Measurements from ENCODE around the gene BAHCC1. TPM values are rescaled to one million over a fixed set of nuclear protein-coding genes. Genes with fewer than 3 reads are reported as not detected.
"Not testable (repeated sequence)": the region's sequence is repeated elsewhere in the genome, so short reads cannot be mapped to it uniquely, and the experiment has no call there.

BAHCC1 gene
- total RNA-seq = under 1 TPM; 0.87 to 0.91 TPM

DNA sequence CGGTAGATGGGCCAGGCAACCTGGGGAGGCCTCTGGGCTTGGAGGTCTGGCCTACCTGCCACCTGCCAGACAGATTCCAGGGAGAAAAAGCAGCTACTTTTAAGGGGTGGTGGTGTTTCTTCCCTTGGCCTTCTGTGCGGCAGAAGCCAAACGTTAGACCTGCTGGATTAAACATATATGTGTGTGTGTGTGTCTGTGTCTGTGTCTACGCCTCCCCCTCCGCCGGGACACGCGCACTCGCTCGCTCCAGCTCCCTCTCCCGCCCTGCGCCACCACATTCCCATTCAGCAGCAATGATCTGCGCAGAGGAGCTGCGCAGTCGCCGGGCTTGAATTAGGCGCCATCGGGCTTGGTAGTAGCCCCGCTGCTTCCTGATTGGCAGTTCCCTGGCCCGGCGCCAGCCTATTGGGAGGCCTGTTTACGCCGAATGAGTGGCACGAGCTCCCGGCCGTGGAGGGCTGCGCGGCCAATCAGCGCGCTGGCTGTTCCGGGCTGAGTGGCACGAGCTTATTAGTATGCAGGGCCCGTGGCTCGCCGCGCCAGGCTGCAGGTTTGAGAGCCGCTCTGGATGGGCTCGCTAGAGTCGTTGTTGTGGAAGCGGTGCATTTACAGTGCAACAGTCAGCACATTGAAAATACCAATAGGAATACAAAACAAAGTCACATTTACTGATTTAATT, at the start of gene BAHCC1:
Gene BAHCC1 (plus strand): TSS at position 537 of the 679 bp plus-strand sequence. CDS start 4,283 bp downstream, outside the sequence.
- peak; percentile 59 for ATAC-seq
- peaks cover 9% of the 10 kb centered on the region for H3K36me3 Mint-ChIP-seq (ENCODE audit: low read depth)
- no peaks in the 10 kb centered on the region for H3K9me3 Mint-ChIP-seq (ENCODE audit: insufficient read depth)
- peak within 1 kb of the TSS; percentile 42 for H3K4me3 Mint-ChIP-seq
- no peak within 1 kb of the TSS for H3K27ac Mint-ChIP-seq
- DNase-seq = peak; percentile 69
- POLR2A ChIA-PET = no interaction called here
- H3K4me1 Mint-ChIP-seq (ENCODE audit: low read depth) = peaks cover 21% of the 10 kb centered on the region
- H3K27me3 Mint-ChIP-seq (ENCODE audit: low read depth) = peaks cover 51% of the 10 kb centered on the region
- CTCF ChIA-PET = interaction anchor here (1.3 to 1.5 kb wide), 2 partner anchors 90 to 142 kb away, joined by 4 to 5 read pairs; no protein-coding TSS in a partner anchor

DNA sequence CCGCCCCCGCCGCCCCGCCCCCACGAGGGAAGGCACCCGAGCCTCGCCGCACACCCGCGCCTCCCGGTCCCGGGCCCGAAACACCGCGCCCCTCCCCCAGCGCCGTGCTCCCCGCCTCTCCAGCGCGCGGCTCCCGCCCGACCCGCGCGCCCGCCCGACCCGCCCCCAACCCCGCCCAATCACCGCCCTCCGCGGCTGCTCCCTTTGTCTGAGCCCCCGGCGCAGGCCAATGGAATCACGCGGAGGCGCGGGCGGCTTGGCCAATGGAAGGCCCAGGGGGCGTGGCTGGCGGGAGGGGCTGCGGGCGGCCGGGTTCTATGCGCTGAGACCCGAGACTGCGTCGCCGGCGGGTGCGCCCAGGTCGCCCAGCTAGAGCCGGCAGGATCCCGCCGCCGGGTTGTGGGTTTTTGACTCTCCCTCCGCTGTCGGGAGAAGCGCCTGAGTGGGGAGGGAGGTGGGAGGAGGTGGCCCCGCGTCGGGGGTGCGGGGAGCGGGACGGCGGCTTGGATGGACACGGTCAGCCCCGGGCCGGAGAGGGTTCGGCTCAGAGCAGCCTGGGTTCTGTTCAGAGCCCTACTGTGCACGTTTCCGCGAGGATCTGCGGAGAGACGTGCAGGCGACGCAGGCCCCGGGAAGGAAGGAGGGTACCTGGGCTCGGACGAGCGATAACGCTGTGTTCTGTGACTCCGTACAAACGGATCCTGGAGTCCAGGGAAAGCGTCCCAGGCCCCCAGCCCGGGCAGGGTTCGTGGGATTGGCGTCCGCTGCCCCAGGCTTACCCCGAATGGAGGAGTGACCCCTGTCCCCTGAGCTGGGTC, 49.0 kb upstream of the BAHCC1 start:
- Mint-ChIP-seq H3K9me3 (ENCODE audit: insufficient read depth) (no peaks in the 10 kb centered on the region), H3K27ac (no peak overlapping the region), H3K4me1 (ENCODE audit: low read depth) (peaks cover 15% of the 10 kb centered on the region), H3K36me3 (ENCODE audit: low read depth) (peaks cover 3% of the 10 kb centered on the region), H3K27me3 (ENCODE audit: low read depth) (peaks cover 48% of the 10 kb centered on the region), H3K4me3 (peak overlapping the region; percentile 50)
- peak; percentile 95 for DNase-seq
- ATAC-seq = peak; percentile 86
- ChIA-PET CTCF (no interaction called here), POLR2A (interaction anchor here (0.6 kb wide), 1 partner anchor 94 kb away, joined by 3 read pairs; no protein-coding TSS in a partner anchor)

DNA sequence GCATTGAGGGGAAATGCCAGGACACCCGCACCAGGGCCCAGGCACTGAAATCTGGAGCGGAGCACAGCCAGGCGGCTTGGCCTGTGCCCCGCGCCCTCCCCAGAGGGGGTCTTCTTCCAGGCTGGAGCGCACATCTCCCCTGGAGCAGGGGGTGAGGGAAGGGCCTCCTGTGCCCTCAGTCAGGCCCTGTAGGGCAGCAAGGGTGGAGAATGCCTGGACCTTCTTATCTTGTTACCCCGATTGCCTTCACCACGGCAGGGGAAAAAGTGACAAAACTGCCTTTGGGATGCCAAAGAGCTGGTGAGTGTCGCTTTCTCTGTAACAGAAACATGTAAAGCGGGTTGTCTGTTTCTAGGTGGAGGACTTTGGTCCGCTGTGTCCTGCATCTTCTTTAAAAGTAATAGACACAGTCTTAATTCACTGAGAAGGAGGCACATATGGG, 48.3 kb upstream of the BAHCC1 start:
- H3K4me1 Mint-ChIP-seq (ENCODE audit: low read depth) = peaks cover 15% of the 10 kb centered on the region
- CTCF ChIA-PET = no interaction called here
- H3K27me3 Mint-ChIP-seq (ENCODE audit: low read depth) = peaks cover 46% of the 10 kb centered on the region
- H3K36me3 Mint-ChIP-seq (ENCODE audit: low read depth) = peaks cover 3% of the 10 kb centered on the region
- DNase-seq (no peak), ATAC-seq (no peak)
- no peak overlapping the region for H3K4me3 Mint-ChIP-seq
- H3K27ac Mint-ChIP-seq = no peak overlapping the region
- H3K9me3 Mint-ChIP-seq (ENCODE audit: insufficient read depth) = no peaks in the 10 kb centered on the region
- POLR2A ChIA-PET = no interaction called here

DNA sequence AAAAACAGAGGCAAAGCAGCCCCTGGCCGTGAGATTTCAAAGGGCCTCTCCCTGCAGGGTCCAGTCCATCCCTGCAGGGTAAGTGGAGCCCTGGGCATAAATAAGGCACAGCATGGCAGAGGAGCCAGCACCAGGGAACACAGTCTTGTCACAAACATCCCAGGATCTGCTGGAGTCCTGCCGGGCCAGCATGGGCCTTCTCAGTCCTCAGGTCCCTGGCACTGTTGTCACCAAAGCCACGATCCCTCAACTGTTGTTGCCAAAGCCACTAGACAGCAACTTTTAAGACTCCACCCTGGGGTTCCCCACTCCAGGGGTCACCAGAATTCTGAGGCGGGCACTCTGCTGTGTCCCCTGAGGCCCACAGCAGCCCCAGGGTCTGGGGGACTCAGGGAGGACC, 47.8 kb upstream of the BAHCC1 start:
- ChIA-PET CTCF (no interaction called here), POLR2A (no interaction called here)
- DNase-seq (no peak), ATAC-seq (no peak)
- H3K9me3 Mint-ChIP-seq (ENCODE audit: insufficient read depth) = no peaks in the 10 kb centered on the region
- H3K36me3 Mint-ChIP-seq (ENCODE audit: low read depth) = peaks cover 3% of the 10 kb centered on the region
- peaks cover 43% of the 10 kb centered on the region for H3K27me3 Mint-ChIP-seq (ENCODE audit: low read depth)
- H3K4me3 Mint-ChIP-seq = no peak overlapping the region
- no peak overlapping the region for H3K27ac Mint-ChIP-seq
- H3K4me1 Mint-ChIP-seq (ENCODE audit: low read depth) = peaks cover 15% of the 10 kb centered on the region

DNA sequence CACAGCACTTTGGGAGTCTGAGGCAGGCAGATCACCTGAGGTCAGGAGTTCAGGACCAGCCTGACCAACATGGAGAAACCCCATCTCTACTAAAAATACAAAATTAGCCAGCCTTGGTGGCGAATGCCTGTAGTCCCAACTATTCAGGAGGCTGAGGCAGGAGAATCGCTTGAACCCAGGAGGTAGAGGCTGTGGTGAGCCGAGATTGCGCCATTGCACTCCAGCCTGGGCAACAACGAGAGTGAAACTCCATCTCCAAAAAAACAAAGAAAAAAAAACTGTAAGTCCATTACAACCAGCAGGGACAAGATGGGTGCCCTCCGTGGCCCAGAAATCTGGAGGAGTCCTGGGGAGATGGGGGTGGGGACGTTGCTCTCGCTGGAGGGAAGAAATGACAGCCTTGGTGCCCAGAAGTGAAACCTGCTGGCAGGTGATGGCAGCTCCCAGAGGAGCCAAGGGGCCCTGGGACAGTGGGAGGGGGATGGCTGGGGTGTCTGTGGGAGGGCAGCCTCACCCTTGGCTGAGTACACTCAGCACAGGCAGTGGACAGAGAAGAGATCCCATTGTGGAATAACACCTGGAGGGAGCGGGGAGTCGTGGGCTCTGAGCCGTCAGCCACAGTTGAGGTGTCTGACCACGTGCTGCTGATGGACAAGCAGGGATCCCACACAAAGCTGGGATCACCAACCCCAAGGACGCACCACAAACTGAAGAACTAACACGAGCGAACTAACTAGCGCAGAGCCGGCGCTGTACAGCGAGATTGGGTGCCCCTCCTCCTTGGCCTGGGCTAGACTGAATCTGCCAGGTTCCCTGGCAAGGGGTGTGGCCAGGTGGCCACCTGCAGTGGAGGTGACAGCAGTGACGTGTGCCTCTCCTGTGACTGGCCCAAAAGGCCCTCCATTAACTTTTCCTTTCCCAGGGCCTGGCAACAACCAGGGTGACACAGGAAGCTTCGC, 46.9 kb upstream of the BAHCC1 start:
- DNase-seq = no peak
- no peak overlapping the region for H3K27ac Mint-ChIP-seq
- peaks cover 12% of the 10 kb centered on the region for H3K4me1 Mint-ChIP-seq (ENCODE audit: low read depth)
- CTCF ChIA-PET = no interaction called here
- POLR2A ChIA-PET = no interaction called here
- no peak for ATAC-seq
- H3K9me3 Mint-ChIP-seq (ENCODE audit: insufficient read depth) = no peaks in the 10 kb centered on the region
- peaks cover 38% of the 10 kb centered on the region for H3K27me3 Mint-ChIP-seq (ENCODE audit: low read depth)
- H3K4me3 Mint-ChIP-seq = no peak overlapping the region
- peaks cover 3% of the 10 kb centered on the region for H3K36me3 Mint-ChIP-seq (ENCODE audit: low read depth)

DNA sequence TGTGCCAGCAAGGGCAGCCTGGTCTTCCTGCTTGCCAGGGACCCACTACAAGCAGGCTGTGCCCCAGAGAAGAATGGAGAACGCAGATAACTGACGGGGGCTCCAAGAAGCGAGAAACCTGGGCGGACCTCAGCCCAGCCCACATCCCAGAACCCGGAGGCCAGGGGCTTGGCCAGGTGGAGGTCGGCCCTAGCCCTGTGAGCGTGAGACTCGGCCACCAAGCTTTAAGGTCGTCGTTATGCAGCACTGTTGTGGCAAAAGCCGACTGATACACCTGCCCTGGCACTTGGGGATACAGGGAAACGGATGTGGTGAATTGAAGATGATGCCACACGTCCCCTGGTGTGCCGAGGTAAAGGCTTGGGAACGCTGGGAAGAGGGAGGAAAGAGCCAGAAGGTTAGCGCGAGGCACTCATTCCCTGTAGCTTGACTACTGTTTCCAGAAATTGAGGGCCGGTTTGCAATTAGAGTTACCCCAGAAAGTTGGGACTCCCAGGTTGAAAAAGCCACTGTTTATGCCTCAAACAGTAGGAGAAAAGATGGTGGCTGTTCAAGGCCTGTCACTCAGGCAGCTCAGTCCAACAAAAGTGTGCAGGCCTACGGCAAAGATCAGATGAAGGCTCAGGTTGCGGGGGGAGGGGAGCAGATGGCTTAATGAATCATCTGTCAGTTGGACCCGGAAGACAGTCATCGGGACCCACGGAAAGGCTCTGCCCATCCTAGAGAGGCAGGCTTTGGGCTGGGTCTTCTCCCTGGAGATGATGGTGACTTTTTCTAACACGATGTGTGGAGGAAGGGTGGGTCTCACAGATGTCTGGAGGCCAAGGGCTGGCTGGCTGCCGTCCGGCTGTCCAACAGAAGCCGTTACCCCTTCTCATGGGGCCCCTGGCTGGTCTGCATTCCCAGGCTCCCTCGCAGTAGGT, 45.6 kb upstream of the BAHCC1 start:
- no peaks in the 10 kb centered on the region for H3K9me3 Mint-ChIP-seq (ENCODE audit: insufficient read depth)
- ChIA-PET CTCF (no interaction called here), POLR2A (no interaction called here)
- H3K4me3 Mint-ChIP-seq = no peak overlapping the region
- DNase-seq = no peak
- H3K36me3 Mint-ChIP-seq (ENCODE audit: low read depth) = no peaks in the 10 kb centered on the region
- peaks cover 3% of the 10 kb centered on the region for H3K4me1 Mint-ChIP-seq (ENCODE audit: low read depth)
- peaks cover 26% of the 10 kb centered on the region for H3K27me3 Mint-ChIP-seq (ENCODE audit: low read depth)
- H3K27ac Mint-ChIP-seq = no peak overlapping the region
- ATAC-seq = no peak

DNA sequence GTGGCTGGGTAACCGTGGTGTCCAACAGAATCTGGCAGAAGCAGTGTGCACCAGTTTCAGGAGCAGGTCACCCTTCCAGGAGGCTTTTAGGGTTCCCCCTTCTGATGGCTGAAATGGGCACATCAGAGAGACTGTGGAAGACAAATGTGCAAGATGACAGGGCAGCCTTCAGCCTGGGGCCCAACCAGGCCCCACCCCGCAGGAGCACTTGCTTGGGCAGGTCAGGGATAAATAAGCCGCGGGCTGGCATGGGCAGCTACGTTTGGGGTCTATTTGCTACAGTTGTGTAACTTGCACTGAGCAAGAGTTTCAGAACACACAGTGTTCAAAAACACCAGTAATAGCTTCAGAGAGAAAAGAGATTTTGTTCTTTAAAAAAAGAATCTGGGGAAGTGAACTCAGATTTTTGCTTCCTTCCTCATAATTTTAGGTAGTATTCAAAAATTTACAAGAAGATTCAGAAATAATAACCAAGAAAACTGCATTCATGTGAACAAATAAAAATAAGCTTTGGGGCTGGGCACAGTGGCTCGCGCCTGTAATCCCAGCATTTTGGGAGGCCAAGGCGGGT, 44.9 kb upstream of the BAHCC1 start:
- ATAC-seq (no peak), DNase-seq (no peak)
- ChIA-PET CTCF (no interaction called here), POLR2A (no interaction called here)
- no peak overlapping the region for H3K27ac Mint-ChIP-seq
- peaks cover 25% of the 10 kb centered on the region for H3K27me3 Mint-ChIP-seq (ENCODE audit: low read depth)
- no peak overlapping the region for H3K4me3 Mint-ChIP-seq
- no peaks in the 10 kb centered on the region for H3K36me3 Mint-ChIP-seq (ENCODE audit: low read depth)
- H3K9me3 Mint-ChIP-seq (ENCODE audit: insufficient read depth) = no peaks in the 10 kb centered on the region
- peaks cover 5% of the 10 kb centered on the region for H3K4me1 Mint-ChIP-seq (ENCODE audit: low read depth)

DNA sequence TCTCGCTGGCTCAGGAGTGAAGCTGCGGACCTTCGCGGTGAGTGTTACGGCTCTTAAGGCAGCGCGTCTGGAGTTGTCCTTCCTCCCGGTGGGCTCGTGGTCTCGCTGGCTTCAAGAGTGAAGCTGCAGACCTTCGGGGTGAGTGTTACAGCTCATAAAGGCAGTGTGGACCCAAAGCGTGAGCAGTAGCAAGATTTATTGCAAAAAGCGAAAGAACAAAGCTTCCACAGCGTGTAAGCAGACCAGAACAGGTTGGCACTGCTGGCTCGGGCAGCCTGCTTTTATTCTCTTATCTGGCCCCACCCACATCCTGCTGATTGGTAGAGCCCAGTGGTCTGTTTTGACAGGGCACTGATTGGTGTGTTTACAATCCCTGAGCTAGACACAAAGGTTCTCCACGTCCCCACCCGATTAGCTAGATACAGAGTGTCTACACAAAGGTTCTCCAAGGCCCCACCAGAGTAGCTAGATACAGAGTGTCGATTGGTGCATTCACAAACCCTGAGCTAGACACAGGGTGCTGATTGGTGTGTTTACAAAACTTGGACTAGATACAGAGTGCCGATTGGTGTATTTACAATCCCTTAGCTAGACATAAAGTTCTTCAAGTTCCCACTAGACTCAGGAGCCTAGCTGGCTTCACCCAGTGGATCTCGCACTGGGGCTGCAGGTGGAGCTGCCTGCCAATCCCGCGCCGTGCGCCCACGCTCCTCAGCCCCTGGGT, 43.8 kb upstream of the BAHCC1 start:
- H3K4me3 Mint-ChIP-seq; H3K27ac Mint-ChIP-seq; ATAC-seq; CTCF ChIA-PET; H3K36me3 Mint-ChIP-seq (ENCODE audit: low read depth); H3K4me1 Mint-ChIP-seq (ENCODE audit: low read depth); POLR2A ChIA-PET; DNase-seq; H3K9me3 Mint-ChIP-seq (ENCODE audit: insufficient read depth): not testable (repeated sequence)
- H3K27me3 Mint-ChIP-seq (ENCODE audit: low read depth) = peaks cover 25% of the 10 kb centered on the region

DNA sequence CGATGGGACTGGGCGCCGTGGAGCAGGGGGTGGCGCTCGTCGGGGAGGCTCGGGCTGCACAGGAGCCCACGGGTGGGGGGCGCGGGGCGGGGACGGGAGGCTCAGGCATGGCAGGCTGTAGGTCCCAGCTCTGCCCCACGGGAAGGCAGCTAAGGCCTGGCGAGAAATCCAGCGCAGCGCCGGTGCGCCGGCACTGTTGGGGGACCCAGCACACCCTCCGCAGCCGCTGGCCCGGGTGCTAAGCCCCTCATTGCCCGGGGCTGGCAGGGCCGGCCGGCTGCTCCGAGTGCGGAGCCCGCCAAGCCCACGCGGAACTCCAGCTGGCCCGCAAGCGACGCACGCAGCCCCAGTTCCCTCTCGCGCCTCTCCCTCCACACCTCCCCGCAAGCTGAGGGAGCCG, 43.2 kb upstream of the BAHCC1 start:
- H3K9me3 Mint-ChIP-seq (ENCODE audit: insufficient read depth); ATAC-seq; H3K36me3 Mint-ChIP-seq (ENCODE audit: low read depth); H3K4me1 Mint-ChIP-seq (ENCODE audit: low read depth); POLR2A ChIA-PET; H3K27ac Mint-ChIP-seq; CTCF ChIA-PET; DNase-seq; H3K4me3 Mint-ChIP-seq: not testable (repeated sequence)
- peaks cover 25% of the 10 kb centered on the region for H3K27me3 Mint-ChIP-seq (ENCODE audit: low read depth)

DNA sequence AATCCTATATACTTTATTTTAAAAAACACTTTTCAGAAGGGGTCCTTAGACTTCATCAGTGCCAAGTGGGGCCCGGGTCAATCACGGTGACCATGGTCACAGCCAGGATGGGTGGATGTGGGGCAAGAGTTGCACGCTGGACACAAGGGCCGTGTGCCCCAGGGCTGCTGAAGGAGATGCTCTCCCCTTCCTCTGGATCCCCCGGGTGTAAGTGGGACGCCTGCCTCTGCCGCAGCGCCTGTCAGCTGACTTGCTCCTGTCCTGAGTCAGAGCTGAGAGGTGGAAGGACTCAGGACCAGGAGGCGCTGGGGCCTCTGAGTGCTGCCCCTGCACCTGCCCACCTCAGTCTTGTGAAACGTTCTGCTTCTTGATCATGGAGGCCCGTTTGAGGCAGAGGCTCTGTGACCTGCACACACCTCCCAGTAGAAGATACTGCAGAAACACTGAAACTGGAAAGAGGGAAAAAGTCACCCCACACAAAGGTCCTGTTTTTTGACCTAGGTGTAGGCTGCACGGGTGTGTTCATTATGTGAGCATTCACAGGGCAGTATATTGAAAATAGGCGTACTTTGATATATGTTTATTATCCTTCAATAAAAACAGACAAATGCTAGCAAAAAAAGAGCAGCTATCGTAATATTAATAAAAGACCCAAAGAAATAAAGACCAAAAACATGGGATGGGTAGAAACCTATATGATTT, 40.9 kb upstream of the BAHCC1 start:
- no peaks in the 10 kb centered on the region for H3K9me3 Mint-ChIP-seq (ENCODE audit: insufficient read depth)
- ATAC-seq (no peak), DNase-seq (no peak)
- H3K27me3 Mint-ChIP-seq (ENCODE audit: low read depth) = peaks cover 10% of the 10 kb centered on the region
- no peak overlapping the region for H3K27ac Mint-ChIP-seq
- ChIA-PET POLR2A (no interaction called here), CTCF (interaction anchor here (0.9 kb wide), 1 partner anchor 130 kb away, joined by 3 read pairs; no protein-coding TSS in a partner anchor)
- peaks cover 5% of the 10 kb centered on the region for H3K4me1 Mint-ChIP-seq (ENCODE audit: low read depth)
- H3K36me3 Mint-ChIP-seq (ENCODE audit: low read depth) = no peaks in the 10 kb centered on the region
- H3K4me3 Mint-ChIP-seq = no peak overlapping the region

Data from activated CD8-positive, alpha-beta T cell treated with anti-CD3 and anti-CD28 coated beads, Interleukin-2, amount 10 ng/mL, durations not matched to agents 7 days and 5 days (primary cell).